HG02642 (cell line): ENCODE results near the gene TIGD4.

Experiments
- ATAC-seq: cut with Tn5 transposase; IDR thresholded peaks from one replicate; pipeline ENCODE4 v1.9.1; 2021; ENCODE audit warnings: mild to moderate bottlenecking; ENCODE audit not compliant: unreplicated experiment, poor library complexity

TIGD4 gene

DNA sequence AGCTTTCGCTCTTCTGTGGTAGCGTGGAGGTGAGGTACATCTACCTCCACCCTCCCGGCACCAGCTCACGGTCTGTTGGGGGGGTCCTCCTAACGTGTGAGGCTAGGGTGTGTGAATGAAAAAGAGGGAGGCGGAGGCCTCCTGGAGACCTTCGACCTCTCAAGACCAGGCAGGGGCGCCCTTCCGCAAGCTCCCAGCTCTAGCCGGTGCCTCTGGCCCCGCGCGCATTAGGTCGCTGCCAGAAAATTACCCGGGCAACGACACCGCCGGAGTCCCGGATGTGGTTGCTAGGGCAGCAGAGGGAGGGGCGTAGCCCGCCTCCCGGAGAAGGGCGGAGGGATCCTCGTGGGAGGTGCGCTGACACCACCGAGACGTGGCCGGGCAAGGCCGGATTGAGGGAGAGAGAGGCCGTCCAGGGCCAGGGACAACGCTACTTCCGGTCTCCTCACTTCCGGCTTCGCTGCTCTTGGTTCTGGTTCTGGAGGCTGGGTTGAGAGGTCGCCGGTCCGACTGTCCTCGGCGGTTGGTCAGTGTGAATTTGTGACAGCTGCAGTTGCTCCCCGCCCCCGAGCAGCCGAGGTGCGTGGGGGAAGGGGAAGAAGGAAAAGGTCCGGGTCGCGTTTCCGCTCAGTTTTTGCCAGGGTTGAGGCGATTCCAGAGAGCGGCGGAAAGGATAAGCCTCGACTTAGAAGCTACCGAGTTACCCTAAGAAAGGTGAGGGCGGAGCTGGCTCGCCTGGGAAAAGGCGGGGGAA is at the start of gene TIGD4, which contains the start of gene ARFIP1:
Gene TIGD4 (minus strand): TSS at position 218 of the 754 bp plus-strand sequence. CDS start 8,726 bp downstream, outside the sequence.
Gene ARFIP1 (plus strand): TSS at position 442 of the 754 bp plus-strand sequence. CDS start 49,680 bp downstream, outside the sequence.
- peak; percentile 96 for ATAC-seq

DNA sequence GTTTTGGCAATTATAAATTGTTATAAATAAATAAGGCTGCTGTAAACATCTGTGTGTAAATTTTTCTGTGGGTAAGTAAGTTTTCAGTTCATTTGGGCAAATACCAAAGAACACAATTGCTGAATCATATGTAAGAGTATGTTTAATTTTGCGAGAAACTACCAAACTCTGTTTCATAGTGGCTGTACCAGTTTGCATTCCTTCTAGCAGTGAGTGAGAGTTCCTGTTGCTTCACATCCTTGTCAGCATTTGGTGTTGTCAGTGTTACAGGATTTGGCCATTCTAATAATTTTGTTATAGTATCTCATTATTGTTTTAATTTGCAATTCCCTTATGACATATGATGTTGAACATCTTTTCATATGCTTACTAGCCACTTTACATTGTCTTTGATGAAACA is 48.6 kb upstream of the TIGD4 start:
- no peak for ATAC-seq

DNA sequence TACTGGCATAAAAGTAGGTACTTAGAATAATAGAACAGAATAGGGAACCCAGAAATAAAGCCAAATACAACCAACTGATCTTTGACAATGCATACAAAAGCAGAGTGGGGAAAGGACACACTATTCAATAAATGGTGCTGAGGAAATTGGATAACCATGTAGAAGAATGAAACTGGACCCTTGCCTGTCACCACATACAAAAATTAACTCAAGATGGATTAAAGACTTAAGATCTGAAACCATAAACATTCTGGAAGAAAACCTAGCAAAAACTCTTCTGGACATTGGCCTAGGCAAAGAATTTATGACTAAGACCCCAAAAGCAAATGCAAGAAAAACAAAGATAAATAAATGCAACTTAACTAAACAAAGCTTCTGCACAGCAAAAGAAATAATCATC is 45.8 kb upstream of the TIGD4 start:
- ATAC-seq, result no peak

DNA sequence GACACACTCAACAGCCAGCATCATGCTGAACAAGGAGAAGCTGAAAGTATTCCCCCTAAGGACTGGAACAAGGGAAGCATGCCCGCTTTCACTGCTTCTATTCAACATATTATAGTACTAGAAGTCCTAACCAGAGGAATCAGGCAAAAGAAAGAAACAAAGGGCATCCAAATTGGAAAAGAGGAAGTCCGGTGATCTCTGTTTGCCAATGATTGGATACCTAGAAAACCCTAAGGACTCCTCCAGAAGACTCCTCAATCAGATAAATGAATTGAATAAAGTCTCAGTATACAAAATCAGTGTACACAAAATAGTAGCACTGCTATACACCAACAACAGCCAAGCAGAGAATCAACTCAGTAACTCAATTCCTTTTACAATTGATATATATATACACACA is 45.0 kb upstream of the TIGD4 start:
- no peak for ATAC-seq

DNA sequence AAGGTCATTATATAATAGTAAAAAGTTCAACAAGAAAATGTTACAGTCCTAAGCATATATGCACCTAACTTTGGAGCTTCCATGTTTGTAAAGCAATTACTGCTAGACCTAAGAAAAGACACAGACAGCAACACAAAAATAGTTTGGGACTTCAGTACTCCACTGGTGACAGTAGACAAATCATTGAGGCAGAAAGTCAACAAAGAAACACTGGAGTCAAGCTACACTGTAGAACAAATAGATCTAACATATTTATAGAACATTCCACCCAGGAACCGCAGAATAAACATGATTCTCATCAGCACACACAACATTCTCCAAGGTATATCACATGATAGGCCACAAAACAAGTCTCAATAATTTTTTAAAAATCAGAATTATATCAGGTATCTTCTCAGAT is 42.8 kb upstream of the TIGD4 start:
- ATAC-seq, result no peak

DNA sequence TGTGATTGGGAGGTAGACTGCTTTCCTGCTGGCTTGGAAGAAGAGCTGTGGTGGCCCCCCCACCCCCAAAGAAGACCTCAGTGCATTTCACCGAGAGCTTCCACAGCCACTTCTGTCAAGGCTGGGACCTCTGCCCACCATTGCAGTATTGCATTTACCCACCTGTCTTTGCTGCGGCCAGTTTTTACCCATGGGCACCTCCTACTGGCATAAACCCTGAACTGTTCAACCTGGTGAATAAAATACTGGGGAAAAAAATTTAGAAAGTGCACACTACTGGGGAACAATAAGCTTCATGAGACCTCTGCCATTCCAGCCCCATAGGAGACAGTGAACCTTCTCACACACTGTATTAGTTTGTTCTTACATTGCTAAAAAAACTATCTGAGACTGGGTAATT is 40.5 kb upstream of the TIGD4 start:
- no peak for ATAC-seq

DNA sequence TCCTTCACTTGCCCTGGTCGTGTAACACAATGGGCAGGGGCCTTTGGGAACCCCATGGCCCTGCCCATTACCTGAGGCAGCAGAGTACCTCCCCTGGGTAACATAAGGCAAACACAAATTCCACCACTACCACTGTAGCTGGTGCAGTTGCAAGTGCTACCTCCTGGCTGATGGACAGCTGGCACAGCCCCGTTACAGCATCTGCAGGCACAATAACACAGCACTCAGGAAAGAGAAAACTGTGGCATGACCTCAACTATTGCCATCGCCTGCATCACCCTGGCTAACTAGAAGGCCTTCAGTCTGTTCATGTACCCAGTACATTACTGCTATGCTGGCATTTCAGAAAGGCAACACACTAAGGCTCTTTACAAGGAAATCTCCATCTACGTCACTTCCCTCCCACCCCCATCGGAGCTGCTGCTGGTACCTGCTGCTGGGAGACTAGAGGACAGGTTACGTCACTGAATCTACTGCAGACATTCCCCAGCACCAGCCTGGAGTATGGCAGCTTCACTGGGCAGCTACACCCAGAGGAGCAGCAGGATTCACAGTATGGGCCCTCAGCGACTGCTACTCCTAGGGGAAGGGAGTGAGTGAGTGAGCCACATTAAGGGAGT is 39.6 kb upstream of the TIGD4 start:
- ATAC-seq, result no peak

DNA sequence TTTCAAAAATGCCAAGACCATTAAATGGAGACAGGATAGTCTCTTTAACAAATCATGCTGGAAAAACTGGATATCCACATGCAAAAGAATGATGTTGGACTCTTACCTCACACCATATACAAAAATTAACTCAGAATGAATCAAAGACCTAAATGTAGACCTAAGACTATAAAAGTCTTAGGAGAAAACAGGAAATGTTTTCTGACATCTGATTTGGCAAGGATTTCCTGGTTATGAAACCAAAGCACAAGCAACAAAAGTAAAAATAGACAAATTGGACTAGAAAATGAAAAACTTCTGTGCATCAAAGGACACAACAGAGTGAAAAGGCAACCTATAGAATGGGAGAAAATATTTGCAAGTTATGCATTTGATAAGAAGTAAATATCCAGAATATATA is 37.8 kb upstream of the TIGD4 start:
- no peak for ATAC-seq

DNA sequence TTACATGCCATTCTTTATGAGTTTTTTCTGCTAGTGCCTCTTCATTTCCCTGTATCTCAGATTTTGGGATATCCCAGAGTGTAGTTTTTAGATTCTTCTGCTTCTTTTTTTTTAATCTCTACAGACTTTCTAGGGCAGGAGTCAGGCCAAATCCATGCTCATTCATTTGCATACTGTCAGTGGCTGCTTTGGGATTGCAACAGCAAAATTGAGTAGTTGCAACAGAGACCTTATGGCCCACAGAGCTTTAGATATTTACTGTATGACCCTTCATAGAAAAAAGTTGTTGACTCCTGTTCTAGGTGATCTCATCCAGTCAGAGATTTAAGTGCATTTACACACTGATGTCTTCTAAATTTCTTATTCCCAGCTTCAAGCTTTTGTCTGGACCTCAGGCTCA is 35.5 kb upstream of the TIGD4 start:
- no peak for ATAC-seq

DNA sequence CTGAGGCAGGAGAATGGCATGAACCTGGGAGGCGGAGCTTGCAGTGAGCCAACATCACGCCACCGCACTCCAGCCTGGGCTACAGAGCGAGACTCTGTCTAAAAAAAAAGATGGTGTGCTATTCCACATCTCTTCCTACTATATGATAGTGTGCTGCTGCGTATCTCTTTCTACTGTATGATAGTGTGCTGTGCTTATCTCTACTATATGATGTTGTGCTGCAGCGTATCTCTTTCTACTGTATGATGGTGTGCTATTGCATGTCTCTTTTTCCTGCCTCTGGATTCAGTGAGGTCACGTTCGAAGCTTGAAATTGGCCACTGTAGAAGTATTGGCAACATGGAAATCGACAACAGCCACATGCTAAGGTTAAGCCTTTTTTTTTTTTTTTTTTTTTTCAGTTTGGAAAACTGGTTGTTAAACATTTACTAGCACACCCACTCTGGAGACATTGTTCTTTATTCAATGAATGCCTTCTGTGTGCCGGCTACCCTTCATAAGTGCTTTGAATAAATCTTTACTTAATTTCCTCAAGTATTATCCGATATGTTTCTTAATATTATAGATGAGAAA is 31.3 kb upstream of the TIGD4 start:
- ATAC-seq, result no peak

DNA sequence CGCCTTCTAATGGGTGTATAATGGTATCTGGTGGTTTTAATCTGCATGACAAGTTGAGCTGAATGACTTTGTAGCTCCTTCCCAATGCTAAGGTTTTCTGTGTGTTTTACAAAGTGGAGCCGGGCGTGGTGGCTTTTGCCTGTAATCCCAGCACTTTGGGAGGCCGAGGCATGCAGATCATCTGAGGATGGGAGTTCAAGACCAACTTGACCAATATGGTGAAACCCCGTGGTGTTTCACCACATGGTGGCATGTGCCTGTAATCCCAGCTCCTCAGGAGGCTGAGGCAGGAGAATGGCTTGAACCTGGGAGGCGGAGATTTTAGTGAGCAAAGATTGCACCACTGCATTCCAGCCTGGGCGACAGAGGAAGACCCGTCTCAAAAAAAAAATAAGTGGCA is 29.1 kb upstream of the TIGD4 start:
- ATAC-seq, result no peak

DNA sequence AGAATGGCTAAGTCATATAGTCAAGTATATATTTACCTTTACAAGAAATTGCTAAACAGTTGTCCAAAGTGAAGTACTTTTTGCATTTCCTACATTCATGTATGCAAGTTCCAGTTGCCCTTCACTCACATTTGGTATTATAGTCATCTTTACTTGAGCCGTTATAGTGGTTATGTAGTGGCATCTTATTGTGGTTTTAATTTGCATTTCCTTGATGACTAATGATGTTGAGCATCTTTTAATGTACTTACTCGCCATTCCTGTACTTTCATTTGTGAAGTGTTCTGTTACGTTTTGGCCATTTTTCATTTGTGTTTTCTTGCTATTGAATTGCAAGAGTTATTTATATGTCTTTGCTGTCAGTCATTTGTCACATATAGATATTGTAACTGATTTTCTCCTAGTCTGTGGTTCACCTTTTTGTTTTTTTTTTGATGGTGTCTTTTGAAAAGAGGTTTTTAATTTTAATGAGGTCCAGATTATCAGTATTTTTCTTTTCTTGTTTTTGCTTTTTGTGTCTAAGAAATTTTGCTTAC is 27.8 kb upstream of the TIGD4 start:
- ATAC-seq, result no peak

DNA sequence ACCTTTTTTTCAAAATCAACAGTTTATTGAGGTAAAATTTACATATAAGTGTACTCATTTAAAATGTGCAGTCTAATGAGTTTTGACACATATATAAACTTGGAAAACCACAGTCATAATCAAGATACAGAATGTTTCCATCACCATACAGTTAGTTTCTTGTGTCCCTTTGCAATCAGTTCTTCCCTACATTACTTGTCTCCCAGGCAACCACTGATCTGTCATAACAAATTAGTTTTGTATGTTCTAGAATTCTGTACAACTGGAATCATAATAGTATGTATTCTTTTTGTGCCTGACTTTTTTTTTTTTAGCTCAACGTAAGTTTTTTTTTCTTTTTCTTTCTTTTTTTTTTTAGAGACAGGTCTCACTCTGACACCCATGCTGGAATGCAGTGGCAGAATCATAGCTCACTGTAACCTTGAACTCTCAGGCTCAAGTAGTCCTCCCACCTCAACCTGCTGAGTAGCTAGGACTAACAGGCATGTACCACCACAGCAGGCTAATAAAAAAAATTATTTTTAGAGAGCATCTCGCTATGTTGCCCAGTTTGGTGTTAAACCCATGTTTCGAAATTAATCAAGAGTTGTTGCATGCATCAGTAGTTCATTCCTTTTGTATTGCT is 27.1 kb upstream of the TIGD4 start:
- ATAC-seq, result no peak

DNA sequence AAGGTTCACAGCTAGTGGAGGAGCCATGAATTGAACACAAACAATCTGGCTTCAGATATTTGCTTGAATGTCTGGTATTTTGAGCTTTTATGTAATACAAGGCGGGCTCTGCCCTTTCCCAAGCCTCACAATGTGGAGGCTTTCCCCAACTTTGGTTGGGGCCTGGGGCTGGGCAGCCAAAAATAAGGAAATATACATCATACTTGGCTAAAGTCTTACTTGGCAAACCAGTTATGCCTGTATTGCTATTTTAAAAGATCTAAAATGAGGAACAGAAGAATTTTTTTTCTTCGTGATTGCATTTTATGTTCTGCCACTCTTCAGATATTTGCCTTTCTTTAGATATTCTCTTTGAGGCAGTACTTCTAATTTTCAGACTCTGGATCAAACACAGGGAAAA is 26.3 kb upstream of the TIGD4 start:
- ATAC-seq, result no peak

DNA sequence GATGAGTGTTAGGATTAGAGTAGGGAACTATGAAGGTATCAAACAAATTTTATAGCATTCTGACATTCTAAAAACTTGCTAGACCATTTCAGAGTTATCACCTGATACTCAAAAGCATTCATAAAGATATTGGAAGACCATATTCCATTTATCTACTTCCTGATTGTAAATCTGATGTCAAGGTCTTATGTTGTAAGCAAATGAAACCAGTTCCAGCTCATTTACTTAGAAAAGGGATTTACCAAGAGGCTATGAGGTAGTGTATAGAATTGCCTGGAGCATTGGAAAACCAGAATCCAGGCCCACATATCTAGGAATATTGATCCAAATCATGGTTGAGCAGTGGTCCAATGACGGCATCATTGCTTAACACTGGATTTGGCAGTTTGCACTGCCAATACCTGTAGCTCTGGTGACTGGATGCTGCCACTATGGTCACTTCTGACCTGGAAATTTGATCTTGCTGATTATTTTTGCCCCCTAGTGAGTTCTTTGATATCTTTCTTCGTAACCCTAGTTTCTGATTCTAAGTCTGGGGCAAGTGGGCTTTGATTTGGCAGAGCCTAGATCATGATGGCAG is 25.6 kb upstream of the TIGD4 start:
- no peak for ATAC-seq

DNA sequence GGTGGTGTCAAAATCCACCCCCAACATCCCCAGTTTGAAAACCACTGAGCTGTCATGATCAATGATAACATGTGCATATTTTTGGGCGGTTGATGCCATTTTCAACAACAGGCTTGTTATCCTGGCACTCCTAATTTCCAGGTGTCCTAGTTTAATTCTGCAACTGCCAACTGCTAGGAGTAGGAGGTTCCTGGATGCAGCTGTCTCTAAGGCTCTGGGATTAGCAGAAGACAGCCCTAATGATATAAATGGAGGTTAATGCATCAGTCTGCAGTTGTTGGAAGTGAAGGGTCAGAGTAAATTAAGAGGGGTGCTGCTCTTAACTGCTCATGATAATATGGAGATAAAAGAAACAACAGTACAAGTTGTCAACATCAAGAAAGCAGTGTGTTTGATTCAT is 24.0 kb upstream of the TIGD4 start:
- ATAC-seq, result no peak

DNA sequence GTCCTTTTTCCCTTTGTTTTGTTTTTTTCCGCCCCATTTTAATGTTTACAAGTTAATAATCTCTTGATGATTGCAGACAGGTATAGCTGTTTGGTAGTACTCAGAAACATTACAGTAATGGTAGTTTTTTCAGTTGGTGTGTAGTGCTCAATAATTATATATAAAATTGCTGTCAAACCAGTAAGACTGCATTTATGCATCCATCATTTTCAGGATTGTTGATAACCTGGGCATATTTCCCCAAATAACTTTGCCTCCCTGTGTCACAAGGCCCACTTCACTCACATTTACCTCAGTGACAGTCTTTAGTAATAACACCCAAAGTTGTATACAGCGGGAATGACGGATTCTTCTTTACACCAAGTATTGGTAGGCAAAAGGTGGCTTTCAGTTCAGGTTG is 16.4 kb upstream of the TIGD4 start:
- no peak for ATAC-seq

DNA sequence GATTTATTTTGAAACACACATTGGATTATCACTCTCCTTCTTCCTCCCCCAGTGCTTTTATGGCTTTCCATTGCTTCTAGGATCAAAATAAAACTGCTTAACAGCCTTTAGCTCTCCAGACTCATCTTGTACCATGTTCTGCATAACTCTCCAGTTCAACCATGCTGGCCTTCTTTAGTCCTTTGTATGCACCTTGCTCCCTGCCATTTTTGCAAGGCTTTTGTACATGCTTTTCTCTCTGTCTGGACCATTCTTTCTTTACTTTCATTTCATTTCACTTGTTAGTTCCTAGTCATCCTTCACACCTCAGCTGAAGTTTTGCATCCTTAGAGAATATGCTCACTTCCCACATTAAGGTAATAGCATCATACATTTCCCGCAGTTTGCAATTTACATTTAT is 7.1 kb upstream of the TIGD4 start:
- ATAC-seq, result no peak

DNA sequence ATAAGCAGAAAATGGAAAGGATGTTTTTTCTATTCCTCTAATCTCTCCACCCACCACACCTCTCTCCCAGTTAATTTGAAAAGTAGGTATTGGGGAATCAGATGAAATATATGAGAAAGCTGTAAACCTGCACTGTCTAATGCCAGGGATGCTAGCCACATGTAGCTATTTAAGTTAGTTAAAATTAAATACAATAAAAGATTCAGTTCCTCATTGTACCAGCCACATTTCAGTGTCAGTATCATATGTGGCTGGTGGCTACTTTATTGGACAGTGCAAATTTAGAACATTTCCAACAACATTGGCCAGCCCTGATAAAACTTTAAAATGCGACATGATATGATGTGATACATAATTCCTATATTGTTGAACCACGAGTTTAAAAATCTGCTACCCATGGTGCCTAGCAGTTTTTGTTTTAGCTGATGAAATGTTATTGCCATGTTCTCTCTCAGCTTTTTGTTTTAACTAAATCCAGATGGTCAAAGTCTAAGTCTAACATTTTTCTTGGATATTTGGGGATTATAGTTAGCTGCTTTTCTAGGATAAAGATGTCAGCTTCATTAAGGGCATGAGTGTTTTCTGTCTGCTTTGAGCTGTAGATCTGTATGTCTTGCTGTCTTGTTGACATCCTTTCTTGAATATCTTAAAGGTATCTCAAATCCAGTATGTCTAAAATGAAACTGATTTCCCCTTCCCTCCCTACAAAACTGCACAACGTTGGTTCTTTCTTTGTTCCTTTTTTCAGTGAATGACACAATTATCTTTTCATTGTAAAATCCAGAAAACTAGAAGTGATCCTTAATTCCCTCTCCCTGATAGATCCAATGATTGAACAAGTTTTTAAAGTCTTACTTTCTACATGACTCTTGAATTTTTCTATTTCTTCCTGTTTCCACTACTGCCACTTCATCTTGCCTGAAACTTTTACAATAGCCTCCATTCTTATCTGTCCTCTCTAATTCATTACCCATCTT is 6.4 kb upstream of the TIGD4 start:
- no peak for ATAC-seq
